ENCODE data around the gene ZNF217.

GRCh38 chr20:53529658-53530057 lies 64.0 kb downstream of the ZNF217 start:
- no peak for TF ChIP-seq CTCF (IDR thresholded peaks at IDR 0.05)
- TF ChIP-seq POLR2AphosphoS5 (IDR thresholded peaks at IDR 0.05; ENCODE audit: insufficient read depth in 1 of 2, low read depth in 1 of 2): no peak

Data from vagina (tissue), 2 donors.